HepG2 (cell line): Measurements from ENCODE around the gene C1QL2. TPM values are rescaled to one million over a fixed set of nuclear protein-coding genes. Genes with fewer than 3 reads are reported as not detected.

Source experiments
- ATAC-seq: fragments of 200-7000 bp; cut with Tn5 transposase; 3 replicates; pipeline ENCODE4 v1.9.1; 2020; ENCODE audit warnings: mild to moderate bottlenecking, moderate library complexity
- Bru-seq: library from RNA; stranded (reverse); fragments of 400-500 nt; gene quantifications from one replicate; lab custom pipeline; 2021; lab: Mats Ljungman, UMichigan
- BruChase-seq, 2 experiments: library from RNA; stranded (reverse); fragments of 400-500 nt; gene quantifications; one replicate each; lab custom pipeline; 2021; lab: Mats Ljungman, UMichigan
- BruUV-seq: library from RNA; stranded (reverse); fragments of 400-500 nt; replicated peaks from 2 replicates; lab custom pipeline; 2021; lab: Mats Ljungman, UMichigan
- CTCF ChIA-PET: fragments of 300-600 bp; formaldehyde crosslinking; extraction: SDS; loops from one replicate; lab custom pipeline; 2021; ENCODE audit warnings: low total read pairs, inconsistent platforms, low intra/inter-chr PET ratio; lab: Yijun Ruan, JAX
- POLR2A ChIA-PET: fragments of 350-600 bp; sonication (Branson Sonifier 250); formaldehyde crosslinking; loops from one replicate; lab custom pipeline; 2020; ENCODE audit warnings: antibody characterized with exemption, inconsistent platforms; lab: Yijun Ruan, JAX
- DNase-seq: peaks from one replicate; pipeline ENCODE4 v3.0.0-alpha.2; 2015; ENCODE audit warnings: low spot score
- FAIRE-seq: peaks from 3 replicates; lab custom pipeline; 2011; peaks lifted over from hg19 to GRCh38; lab: Jason Lieb, UNC
- H2AFZ ChIP-seq: one replicate; pipeline ENCODE4 v1.6.1; 2011; ENCODE audit warnings: low read length, inconsistent platforms
- H3K27ac ChIP-seq: fragments of 300-600 bp; 3 replicates; pipeline ENCODE4 v1.8.0; 2011; ENCODE audit warnings: mixed run types, mild to moderate bottlenecking, mixed read lengths, low read length, inconsistent platforms; ENCODE audit not compliant: insufficient read depth; ENCODE audit errors: extremely low read length
- H3K27me3 ChIP-seq, 2 experiments: fragments of 200-600 bp in 1 of 2; 2 replicates in 1 of 2; 3 replicates in 1 of 2; pipeline versions ENCODE4 v1.6.0 to v1.8.0; 2011; ENCODE audit warnings: low read length in 2 of 2, mild to moderate bottlenecking in 2 of 2, moderate library complexity in 2 of 2, inconsistent platforms in 1 of 2; ENCODE audit not compliant: insufficient read depth in 2 of 2, control insufficient read depth in 1 of 2
- H3K36me3 ChIP-seq, 2 experiments: fragments of 200-600 bp in 1 of 2; replicated peaks in 1 of 2; 2 replicates in 1 of 2; 3 replicates in 1 of 2; pipeline versions ENCODE4 v1.5.1 to v1.8.0; 2011; ENCODE audit warnings: low read length in 2 of 2, inconsistent platforms in 1 of 2; ENCODE audit not compliant: insufficient read depth in 2 of 2, control insufficient read depth in 1 of 2
- H3K4me1 ChIP-seq: 2 replicates; pipeline ENCODE4 v1.5.1; 2012; ENCODE audit warnings: low read length, inconsistent platforms; ENCODE audit not compliant: insufficient read depth
- H3K4me2 ChIP-seq: 2 replicates; pipeline ENCODE4 v1.6.0; 2011; ENCODE audit warnings: low read depth, low read length, inconsistent platforms
- H3K4me3 ChIP-seq, 3 experiments: fragments of 200-600 bp in 1 of 3; sonication (generic), shearing (Covaris generic) in 1 of 3; replicated peaks in 1 of 3; 2 replicates each; pipeline ENCODE4 v1.5.1; 2011 to 2016; ENCODE audit warnings: low read length in 3 of 3, inconsistent platforms in 2 of 3, low read depth in 2 of 3, mild to moderate bottlenecking in 2 of 3, control low read depth in 1 of 3, mixed read lengths in 1 of 3; ENCODE audit not compliant: insufficient read depth in 1 of 3
- H3K79me2 ChIP-seq: one replicate; pipeline ENCODE4 v1.6.1; 2011; ENCODE audit warnings: low read length, inconsistent platforms; ENCODE audit not compliant: insufficient read depth
- H3K9ac ChIP-seq: 2 replicates; pipeline ENCODE4 v1.6.0; 2011; ENCODE audit warnings: mild to moderate bottlenecking, low read depth, low read length, inconsistent platforms; ENCODE audit not compliant: insufficient read depth
- H3K9me3 ChIP-seq: 2 replicates; pipeline ENCODE4 v1.5.1; 2012; ENCODE audit warnings: mild to moderate bottlenecking, low read length
- H4K20me1 ChIP-seq: 2 replicates; pipeline ENCODE4 v1.6.0; 2011; ENCODE audit warnings: inconsistent platforms, mild to moderate bottlenecking, low read length, moderate library complexity; ENCODE audit not compliant: insufficient read depth
- GABPB1 ChIP-seq: IDR thresholded peaks from 2 replicates; pipeline ENCODE4 v1.6.1; 2016; ENCODE audit warnings: mild to moderate bottlenecking, missing genetic modification reagents, moderate library complexity, missing compliant biosample characterization
- MAFK ChIP-seq, 2 experiments: IDR thresholded peaks in 1 of 2; conservative IDR thresholded peaks in 1 of 2; 2 replicates each; pipeline ENCODE4 v1.6.1; 2011; ENCODE audit warnings: improper control_type of control experiment in 2 of 2, low read length in 2 of 2
- MIER2 ChIP-seq: IDR thresholded peaks from 2 replicates; pipeline ENCODE4 v1.6.1; 2016; ENCODE audit warnings: missing biosample characterization, missing genetic modification reagents
- MTA3 ChIP-seq: sonication (generic); formaldehyde crosslinking; IDR thresholded peaks from 2 replicates; pipeline ENCODE4 v1.4.0; 2020; ENCODE audit warnings: missing genetic modification reagents
- NR2C2 ChIP-seq: sonication (generic); formaldehyde crosslinking; IDR thresholded peaks from 2 replicates; pipeline ENCODE4 v1.4.0; 2020; ENCODE audit warnings: missing genetic modification reagents, mild to moderate bottlenecking, moderate library complexity, borderline replicate concordance
- PTBP1 ChIP-seq: fragments of 200-400 bp; formaldehyde crosslinking; IDR thresholded peaks from 2 replicates; pipeline ENCODE4 v1.6.1; 2018; ENCODE audit warnings: low read length, low read depth; ENCODE audit not compliant: poor library complexity, severe bottlenecking
- RBFOX2 ChIP-seq: fragments of 200-400 bp; formaldehyde crosslinking; IDR thresholded peaks from 2 replicates; pipeline ENCODE4 v1.6.1; 2017; ENCODE audit warnings: low read depth, mild to moderate bottlenecking, low read length
- ZNF766 ChIP-seq: sonication (generic); formaldehyde crosslinking; IDR thresholded peaks from 2 replicates; pipeline ENCODE4 v1.5.0; 2020; ENCODE audit warnings: missing genetic modification reagents, borderline replicate concordance
- WGBS: methylation state at CpG from one replicate; pipeline ENCODE4 v1.1.6; 2017; ENCODE audit warnings: low lambda C conversion rate; 5-methylcytosine and 5-hydroxymethylcytosine counted together
- in situ Hi-C: cut with HindIII; loops from 2 replicates; pipeline ENCODE4 v1.10.0; 2017; ENCODE audit warnings: low pct_unique_long_range_greater_than_20kb; ENCODE audit not compliant: extremely low pct_ligation_motif_present
- intact Hi-C: fragments of 100-400 bp; cut with micrococcal nuclease; formaldehyde crosslinking; loops from one replicate; pipeline ENCODE4 v1.10.0; 2022; ENCODE audit not compliant: unreplicated experiment
- long read RNA-seq, 2 experiments: library from RNA in 1 of 2; library from polyadenylated mRNA in 1 of 2; stranded (forward) in 1 of 2; unstranded in 1 of 2; transcript quantifications; one replicate each; pipeline ENCODE4 v2.0.0, GENCODE V29; 2019 to 2022
- polyA minus RNA-seq, 3 experiments: library from RNA; depleted of rRNA, polyadenylated mRNA; stranded (reverse); fragments of >200 nt; gene quantifications; 2 replicates each; pipeline ENCODE4 v1.2.3, GENCODE V29; 2011; ENCODE audit warnings: low replicate concordance in 1 of 3
- polyA plus RNA-seq, 8 experiments: library from polyadenylated mRNA; depleted of rRNA in 3 of 8; stranded (reverse) in 7 of 8; unstranded in 1 of 8; fragments of >200 nt; fragmentation: Illumina TruSeq in 4 of 8; extraction: Trizol in 4 of 8; gene quantifications; 2 replicates each; pipeline versions ENCODE4 v1.2.1 to v1.2.3, GENCODE V29; 2011 to 2016; ENCODE audit warnings: low read depth in 4 of 8, missing spikeins in 1 of 8, mixed read lengths in 1 of 8; ENCODE audit not compliant: insufficient read depth in 1 of 8
- total RNA-seq, 5 experiments: library from RNA; depleted of rRNA; stranded (reverse); fragments of >200 nt; fragmentation: Illumina TruSeq; extraction: Trizol; gene quantifications; 2 replicates each; pipeline ENCODE4 v1.2.3, GENCODE V29; 2016; ENCODE audit warnings: low read depth in 1 of 5
- TF ChIP-seq, protein P1 (sequence below): sonication (generic); formaldehyde crosslinking; conservative IDR thresholded peaks from 2 replicates; pipeline ENCODE4 v1.5.0; 2020; ENCODE audit warnings: missing genetic modification reagents
- TF ChIP-seq, protein P2 (sequence below): sonication (generic); formaldehyde crosslinking; IDR thresholded peaks from 2 replicates; pipeline ENCODE4 v1.4.0; 2020; ENCODE audit warnings: missing genetic modification reagents, low read depth, mild to moderate bottlenecking, borderline replicate concordance

The C1QL2 gene
- total RNA-seq (2016; rRNA removed; fragmentation: Illumina TruSeq; extraction: Trizol) (not detected in 2 replicates), polyA plus RNA-seq (2011; rRNA removed) (not detected in 2 replicates), polyA minus RNA-seq (2011; rRNA and poly(A)+ RNA removed; ENCODE audit: low replicate concordance) (not detected in 2 replicates), Bru-seq, nascent RNA (not detected), BruChase-seq, experiment 1, labeled RNA remaining after a 6-hour chase (not detected), BruChase-seq, experiment 2, labeled RNA remaining after a 2-hour chase (not detected)
- not detected in 2 replicates for total RNA-seq (2016; cell fraction: cytosol; rRNA removed; fragmentation: Illumina TruSeq; extraction: Trizol; ENCODE audit: low read depth)
- not detected in 2 replicates for total RNA-seq (2016; cell fraction: insoluble cytoplasmic fraction; rRNA removed; fragmentation: Illumina TruSeq; extraction: Trizol)
- not detected in 2 replicates for total RNA-seq (2016; cell fraction: membrane; rRNA removed; fragmentation: Illumina TruSeq; extraction: Trizol)
- not detected in 2 replicates for total RNA-seq (2016; cell fraction: nucleus; rRNA removed; fragmentation: Illumina TruSeq; extraction: Trizol)
- not detected in 2 replicates for polyA plus RNA-seq (2011; cell fraction: cytosol; rRNA removed)
- not detected in 2 replicates for polyA plus RNA-seq (2011; cell fraction: nucleus; rRNA removed)
- not detected in 2 replicates for polyA plus RNA-seq (2012)
- polyA plus RNA-seq (2016; cell fraction: cytosol; fragmentation: Illumina TruSeq; extraction: Trizol; ENCODE audit: low read depth) = not detected in 2 replicates
- not detected in 2 replicates for polyA plus RNA-seq (2016; cell fraction: insoluble cytoplasmic fraction; fragmentation: Illumina TruSeq; extraction: Trizol; ENCODE audit: low read depth)
- polyA plus RNA-seq (2016; cell fraction: membrane; fragmentation: Illumina TruSeq; extraction: Trizol; ENCODE audit: low read depth) = not detected in 2 replicates
- not detected in 2 replicates for polyA plus RNA-seq (2016; cell fraction: nucleus; fragmentation: Illumina TruSeq; extraction: Trizol; ENCODE audit: insufficient read depth, low read depth)
- polyA minus RNA-seq (2011; cell fraction: cytosol; rRNA and poly(A)+ RNA removed) = not detected in 2 replicates
- polyA minus RNA-seq (2011; cell fraction: nucleus; rRNA and poly(A)+ RNA removed) = not detected in 2 replicates
- long read RNA-seq, experiment 1 = 0 reads
- long read RNA-seq, experiment 2 = 0 reads

DNA sequence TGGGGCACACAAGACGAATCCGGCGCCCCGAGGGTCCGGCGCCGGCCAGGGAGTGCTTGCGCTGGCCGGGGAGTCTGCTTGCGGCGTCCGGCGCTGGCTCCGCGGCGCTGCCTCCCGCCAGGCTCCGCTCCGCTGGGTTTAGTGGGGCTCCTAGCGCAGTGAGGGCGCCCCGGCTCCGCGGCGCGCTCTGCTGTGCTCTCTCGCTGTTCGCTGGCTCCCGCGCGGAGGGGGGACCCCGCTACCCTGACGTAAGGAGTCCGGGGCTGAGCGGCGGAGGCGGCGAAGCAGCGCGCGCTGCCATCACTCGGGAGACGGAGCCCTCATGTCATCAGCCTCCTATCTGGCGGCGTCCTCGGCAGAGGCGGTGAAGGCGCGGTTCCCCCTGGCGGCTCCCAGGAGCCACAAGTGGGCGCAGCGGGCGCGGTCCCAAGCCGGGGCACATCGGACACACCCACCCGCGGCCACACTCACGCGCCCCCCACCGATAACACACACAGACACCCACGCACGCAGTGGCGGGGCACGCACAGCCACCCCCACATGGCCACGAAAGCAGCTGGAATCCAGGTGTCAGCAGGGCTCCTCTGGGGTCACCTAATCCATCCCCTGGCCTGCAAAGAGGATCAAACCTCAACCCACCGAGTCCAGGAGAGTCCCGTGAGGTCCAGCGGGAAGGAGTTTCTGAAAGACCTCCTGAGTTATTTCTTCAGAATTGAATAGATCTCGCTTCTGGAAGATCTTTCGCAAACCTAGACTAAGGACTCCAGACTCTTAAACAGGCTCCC is at the start of gene C1QL2:
Gene C1QL2, minus strand, starts transcription at position 189 of the 785 bp plus-strand sequence. CDS start 482 bp downstream, outside the sequence.
- peak; percentile 32; the same call in 2 of the 3 replicates for ATAC-seq
- Histone ChIP-seq H3K36me3 (no peaks in the 10 kb centered on the region), H2AFZ (no peak within 1 kb of the TSS), H3K4me3 (no peak within 1 kb of the TSS), H4K20me1 (no peaks in the 10 kb centered on the region), H3K27ac (no peak within 1 kb of the TSS), H3K9ac (no peak within 1 kb of the TSS), H3K27me3 (peaks cover 12 to 64% of the 10 kb centered on the region in 2 experiments; a peak in 4 of 5 replicates), H3K9me3 (no peaks in the 10 kb centered on the region), H3K4me2 (no peak within 1 kb of the TSS), H3K4me1 (no peaks in the 10 kb centered on the region), H3K79me2 (no peaks in the 10 kb centered on the region)
- ChIA-PET CTCF (no interaction called here), POLR2A (no interaction called here)
- DNase-seq = no peak
- intact Hi-C loops = no loop called here
- BruUV-seq = no TSS peak
- no peak for TF ChIP-seq MTA3 (CRISPR knock-in tag)
- no peak for TF ChIP-seq PTBP1
- no peak for TF ChIP-seq MAFK (conservative IDR thresholded peaks at IDR 0.05 in 1 of 2, IDR thresholded peaks at IDR 0.05 in 1 of 2; ENCODE audit: low read length in 2 of 2)
- TF ChIP-seq MIER2 = no peak
- TF ChIP-seq ZNF766 (CRISPR knock-in tag) = no peak
- TF ChIP-seq RBFOX2 = no peak
- TF ChIP-seq, protein P1, sequence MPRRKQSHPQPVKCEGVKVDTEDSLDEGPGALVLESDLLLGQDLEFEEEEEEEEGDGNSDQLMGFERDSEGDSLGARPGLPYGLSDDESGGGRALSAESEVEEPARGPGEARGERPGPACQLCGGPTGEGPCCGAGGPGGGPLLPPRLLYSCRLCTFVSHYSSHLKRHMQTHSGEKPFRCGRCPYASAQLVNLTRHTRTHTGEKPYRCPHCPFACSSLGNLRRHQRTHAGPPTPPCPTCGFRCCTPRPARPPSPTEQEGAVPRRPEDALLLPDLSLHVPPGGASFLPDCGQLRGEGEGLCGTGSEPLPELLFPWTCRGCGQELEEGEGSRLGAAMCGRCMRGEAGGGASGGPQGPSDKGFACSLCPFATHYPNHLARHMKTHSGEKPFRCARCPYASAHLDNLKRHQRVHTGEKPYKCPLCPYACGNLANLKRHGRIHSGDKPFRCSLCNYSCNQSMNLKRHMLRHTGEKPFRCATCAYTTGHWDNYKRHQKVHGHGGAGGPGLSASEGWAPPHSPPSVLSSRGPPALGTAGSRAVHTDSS = no peak
- no peak for TF ChIP-seq NR2C2 (CRISPR knock-in tag)
- TF ChIP-seq, protein P2, sequence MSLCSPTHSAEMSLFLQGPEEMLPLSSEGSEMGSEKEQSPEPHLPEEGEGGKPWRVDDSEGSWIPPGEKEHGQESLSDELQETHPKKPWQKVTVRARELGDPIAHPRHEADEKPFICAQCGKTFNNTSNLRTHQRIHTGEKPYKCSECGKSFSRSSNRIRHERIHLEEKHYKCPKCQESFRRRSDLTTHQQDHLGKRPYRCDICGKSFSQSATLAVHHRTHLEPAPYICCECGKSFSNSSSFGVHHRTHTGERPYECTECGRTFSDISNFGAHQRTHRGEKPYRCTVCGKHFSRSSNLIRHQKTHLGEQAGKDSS (CRISPR knock-in tag) = no peak
- no peak for TF ChIP-seq GABPB1 (CRISPR knock-in tag)
- in situ Hi-C loops = no loop called here
- no peak for FAIRE-seq
- 44% methylated on average over 24 of the region's 71 CpGs for WGBS
